IMR-90 (cell line): ENCODE measurements around the gene NLRC3. TPM values are rescaled to one million over a fixed set of nuclear protein-coding genes. Genes with fewer than 3 reads are reported as not detected.

Source experiments
- ATAC-seq: fragments of 200-7000 bp; cut with Tn5 transposase; 2 replicates; pipeline ENCODE4 v1.9.1; 2020; ENCODE audit warnings: low read depth, mild to moderate bottlenecking, moderate library complexity
- BruUV-seq: library from RNA; stranded (reverse); fragments of 400-500 nt; replicated peaks from 2 replicates; lab custom pipeline; 2021; lab: Mats Ljungman, UMichigan
- CTCF ChIA-PET: fragments of 300-600 bp; formaldehyde crosslinking; extraction: SDS; loops from one replicate; lab custom pipeline; 2021; ENCODE audit warnings: antibody characterized with exemption; lab: Yijun Ruan, JAX
- POLR2A ChIA-PET: fragments of 300-600 bp; sonication (Branson Sonifier 250); formaldehyde crosslinking; loops from one replicate; lab custom pipeline; 2022; ENCODE audit warnings: antibody characterized with exemption; ENCODE audit not compliant: unreplicated experiment; lab: Charles Lee
- DNase-seq: peaks from one replicate; pipeline ENCODE4 v3.0.0; 2013
- H2AFZ ChIP-seq: replicated peaks from 2 replicates; pipeline ENCODE3; 2013; ENCODE audit warnings: low read length, mild to moderate bottlenecking; ENCODE audit not compliant: poor library complexity
- H2AK5ac ChIP-seq: 2 replicates; pipeline ENCODE4 v1.6.1; 2013; ENCODE audit warnings: low read depth, low read length, inconsistent platforms
- H2AK9ac ChIP-seq: replicated peaks from 2 replicates; pipeline ENCODE3; 2013; ENCODE audit warnings: mild to moderate bottlenecking, low read depth, low read length, moderate library complexity; ENCODE audit not compliant: poor library complexity
- H2BK120ac ChIP-seq: 2 replicates; pipeline ENCODE4 v1.6.1; 2013; ENCODE audit warnings: low read depth, low read length, inconsistent platforms
- H2BK15ac ChIP-seq: 3 replicates; pipeline ENCODE4 v1.6.1; 2013; ENCODE audit warnings: low read depth, low read length, inconsistent platforms
- H2BK20ac ChIP-seq: 2 replicates; pipeline ENCODE4 v1.6.1; 2013; ENCODE audit warnings: low read depth, mild to moderate bottlenecking, inconsistent platforms, low read length, moderate library complexity
- H2BK5ac ChIP-seq: 2 replicates; pipeline ENCODE4 v1.6.1; 2013; ENCODE audit warnings: mild to moderate bottlenecking, low read depth, low read length, inconsistent platforms; ENCODE audit not compliant: poor library complexity, severe bottlenecking
- H3K14ac ChIP-seq: replicated peaks from 2 replicates; pipeline ENCODE4 v1.6.1; 2013; ENCODE audit warnings: low read depth, low read length, inconsistent platforms
- H3K18ac ChIP-seq: 2 replicates; pipeline ENCODE4 v1.6.1; 2013; ENCODE audit warnings: low read depth, low read length, control low read depth
- H3K23ac ChIP-seq: 2 replicates; pipeline ENCODE4 v1.6.1; 2013; ENCODE audit warnings: low read depth, low read length, inconsistent platforms
- H3K27ac ChIP-seq: 2 replicates; pipeline ENCODE4 v1.5.1; 2013; ENCODE audit warnings: mild to moderate bottlenecking, control low read depth, low read length; ENCODE audit not compliant: insufficient read depth
- H3K27me3 ChIP-seq: 2 replicates; pipeline ENCODE4 v1.6.1; 2013; ENCODE audit warnings: low read length; ENCODE audit not compliant: control insufficient read depth, insufficient read depth
- H3K36me3 ChIP-seq: 2 replicates; pipeline ENCODE4 v1.6.1; 2013; ENCODE audit warnings: low read length, mixed read lengths; ENCODE audit not compliant: control insufficient read depth, insufficient read depth
- H3K4ac ChIP-seq: 2 replicates; pipeline ENCODE4 v1.6.1; 2013; ENCODE audit warnings: low read depth, low read length, inconsistent platforms
- H3K4me1 ChIP-seq: 2 replicates; pipeline ENCODE4 v1.6.1; 2013; ENCODE audit warnings: low read length, mixed read lengths; ENCODE audit not compliant: control insufficient read depth, insufficient read depth
- H3K4me2 ChIP-seq: 2 replicates; pipeline ENCODE4 v1.6.1; 2013; ENCODE audit warnings: low read depth, mild to moderate bottlenecking, control low read depth, low read length, moderate library complexity
- H3K4me3 ChIP-seq: 2 replicates; pipeline ENCODE4 v1.5.1; 2013; ENCODE audit warnings: low read depth, mild to moderate bottlenecking, control low read depth, low read length, moderate library complexity; ENCODE audit not compliant: insufficient read depth
- H3K56ac ChIP-seq: 2 replicates; pipeline ENCODE4 v1.6.1; 2013; ENCODE audit warnings: low read length, inconsistent platforms; ENCODE audit not compliant: insufficient read depth; ENCODE audit errors: extremely low read depth
- H3K79me1 ChIP-seq, 2 experiments: 2 replicates each; pipeline ENCODE4 v1.6.1; 2013; ENCODE audit warnings: low read length in 2 of 2, inconsistent platforms in 1 of 2, low read depth in 1 of 2
- H3K9ac ChIP-seq: 2 replicates; pipeline ENCODE4 v1.6.1; 2013; ENCODE audit warnings: low read depth, low read length, control low read depth
- H3K9me1 ChIP-seq: 2 replicates; pipeline ENCODE4 v1.6.1; 2013; ENCODE audit warnings: low read length, inconsistent platforms; ENCODE audit not compliant: insufficient read depth
- H3K9me3 ChIP-seq: 2 replicates; pipeline ENCODE4 v1.6.1; 2013; ENCODE audit warnings: low read length; ENCODE audit not compliant: control insufficient read depth, insufficient read depth
- H4K20me1 ChIP-seq: 2 replicates; pipeline ENCODE4 v1.6.1; 2013; ENCODE audit warnings: low read length, inconsistent platforms; ENCODE audit not compliant: insufficient read depth
- H4K5ac ChIP-seq: 2 replicates; pipeline ENCODE4 v1.6.1; 2013; ENCODE audit warnings: mild to moderate bottlenecking, low read depth, low read length, control low read depth
- H4K8ac ChIP-seq, 2 experiments: 2 replicates each; pipeline ENCODE4 v1.6.1; 2013; ENCODE audit warnings: low read depth in 2 of 2, low read length in 2 of 2, control low read depth in 1 of 2, inconsistent platforms in 1 of 2
- H4K91ac ChIP-seq: 2 replicates; pipeline ENCODE4 v1.6.1; 2013; ENCODE audit warnings: low read depth, low read length, inconsistent platforms; ENCODE audit not compliant: insufficient read depth
- MXI1 ChIP-seq: IDR thresholded peaks from 2 replicates; pipeline ENCODE4 v1.6.1; 2012; ENCODE audit warnings: low read depth, mild to moderate bottlenecking, low read length, moderate library complexity, borderline replicate concordance
- NFE2L2 ChIP-seq: fragments of 150-350 bp; IDR thresholded peaks from 2 replicates; pipeline ENCODE4 v1.6.1; 2016; ENCODE audit warnings: low read depth, mild to moderate bottlenecking, low read length
- POLR2A ChIP-seq: IDR thresholded peaks from 2 replicates; pipeline ENCODE4 v1.6.1; 2012; ENCODE audit warnings: mild to moderate bottlenecking, low read depth, low read length
- RCOR1 ChIP-seq: IDR thresholded peaks from 2 replicates; pipeline ENCODE4 v1.6.1; 2012; ENCODE audit warnings: mild to moderate bottlenecking, low read length, improper control_type of control experiment; ENCODE audit not compliant: insufficient replicate concordance
- RFX5 ChIP-seq: IDR thresholded peaks from 2 replicates; pipeline ENCODE4 v1.8.0; 2012; ENCODE audit warnings: low read depth, mild to moderate bottlenecking, low read length, moderate library complexity
- USF2 ChIP-seq: fragments of 150-350 bp; IDR thresholded peaks from 2 replicates; pipeline ENCODE4 v1.6.1; 2017; ENCODE audit warnings: mild to moderate bottlenecking, antibody characterized with exemption, low read length, low read depth
- WGBS, 2 experiments: methylation state at CpG; one replicate each; pipeline versions ENCODE4 v1.1.5 to v1.1.7; 2013; ENCODE audit warnings: missing lambda C conversion rate in 2 of 2; ENCODE audit not compliant: insufficient read length in 1 of 2; ENCODE audit errors: extremely low coverage in 2 of 2; 5-methylcytosine and 5-hydroxymethylcytosine counted together
- dilution Hi-C: fragments of 300-500 bp; cut with HindIII; formaldehyde crosslinking; loops from one replicate; pipeline ENCODE4 v1.14.3; 2018; ENCODE audit warnings: low sequenced_read_pairs; ENCODE audit not compliant: unreplicated experiment
- in situ Hi-C: fragments of 300-500 bp; cut with MboI; formaldehyde crosslinking; loops from 3 replicates; pipeline ENCODE4 v1.14.3; 2019; ENCODE audit warnings: low sequenced_read_pairs, inconsistent platforms, mixed read lengths
- intact Hi-C: fragments of 100-400 bp; cut with micrococcal nuclease; formaldehyde crosslinking; loops from 2 replicates; pipeline ENCODE4 v1.10.0; 2022
- polyA plus RNA-seq, 3 experiments: library from polyadenylated mRNA; depleted of rRNA; stranded (reverse); fragments of >200 nt; gene quantifications; 2 replicates each; pipeline ENCODE4 v1.2.3, GENCODE V29; 2012; ENCODE audit warnings: low replicate concordance in 1 of 3
- total RNA-seq: library from RNA; depleted of rRNA; stranded (reverse); fragments of >200 nt; gene quantifications from 2 replicates; pipeline ENCODE4 v1.2.3, GENCODE V29; 2012

NLRC3 gene
- total and polyA plus RNA-seq, 2 of the 4 experiments (the other 2 are of a cell fraction), result not detected

- no peak overlapping the region for H2AK5ac ChIP-seq
- peaks cover 13% of the 10 kb centered on the region for H3K4me1 ChIP-seq
- no peak overlapping the region for H4K5ac ChIP-seq
- no peak overlapping the region for H3K4me2 ChIP-seq
- dilution Hi-C loops, result no loop called here
- peaks cover 15% of the 10 kb centered on the region for H3K9me1 ChIP-seq
- H2BK20ac ChIP-seq, result no peak overlapping the region
- intact Hi-C loops, result no loop called here
- H3K4ac ChIP-seq, result no peak overlapping the region
- H4K20me1 ChIP-seq, result 0 out of 2 replicates have a peak, but pooled peaks cover 9% of the 10 kb centered on the region
- H3K18ac ChIP-seq, result no peak overlapping the region
- H3K27me3 ChIP-seq, result no peaks in the 10 kb centered on the region
- no peaks in the 10 kb centered on the region for H3K9me3 ChIP-seq
- 100% methylated on average over 3 of the region's 6 CpGs; no CpG with 5 or more reads in 1 of the 2 experiments for WGBS, 2 experiments
- H2BK15ac ChIP-seq, result no peak overlapping the region
- H2AFZ ChIP-seq, result no peak overlapping the region
- DNase-seq (no peak), ATAC-seq (no peak)
- H4K8ac ChIP-seq, result no peak overlapping the region
- no peak overlapping the region for H2AK9ac ChIP-seq
- ChIA-PET CTCF (interaction anchor here (0.6 kb wide), 1 partner anchor 86 kb away, joined by 4 read pairs; no protein-coding TSS in a partner anchor), POLR2A (no interaction called here)
- H3K56ac ChIP-seq, result no peak overlapping the region
- no peak for TF ChIP-seq RCOR1
- no peak for TF ChIP-seq MXI1
- TF ChIP-seq USF2, result no peak
- no peak for TF ChIP-seq RFX5
- no peak for TF ChIP-seq NFE2L2
- no peak for TF ChIP-seq POLR2A
- peaks cover 0 to 3% of the 10 kb centered on the region in 2 experiments; a peak in 1 of 4 replicates for H3K79me1 ChIP-seq
- H3K27ac ChIP-seq, result no peak overlapping the region
- peaks cover 32% of the 10 kb centered on the region for H3K36me3 ChIP-seq
- no peak overlapping the region for H3K9ac ChIP-seq
- in situ Hi-C loops, result no loop called here
- no peak overlapping the region for H2BK120ac ChIP-seq
- no TSS peak for BruUV-seq
- no peak overlapping the region for H3K4me3 ChIP-seq
- H2BK5ac ChIP-seq, result no peak overlapping the region
- H3K14ac ChIP-seq, result no peak overlapping the region
- no peak overlapping the region for H4K91ac ChIP-seq
- H3K23ac ChIP-seq, result no peak overlapping the region
These were observed 58.8 kb downstream of the NLRC3 start for GRCh38 chr16:3518292-3518985.
